ENCODE data around the gene SRPRB.

SRPRB gene

DNA sequence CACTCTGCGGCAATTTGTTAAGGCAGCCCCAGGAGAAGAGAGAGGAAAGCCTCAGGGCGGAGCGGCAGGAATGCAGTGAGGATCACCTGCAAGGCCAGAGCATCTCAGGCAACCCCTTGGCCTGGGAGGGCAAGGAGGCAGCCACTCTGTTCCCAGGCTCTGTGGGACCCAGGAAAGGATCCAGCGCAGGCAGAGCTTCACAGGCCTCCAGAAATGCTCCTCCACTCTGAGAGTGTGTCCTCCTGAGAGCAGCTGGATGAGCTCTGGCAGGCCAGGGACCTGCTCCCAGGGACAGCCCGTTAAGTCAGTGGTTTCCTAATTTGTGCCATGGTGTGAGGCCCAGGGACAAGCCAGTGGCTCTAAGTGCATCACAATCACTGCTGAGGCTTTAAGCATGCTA, 54.9 kb downstream of the SRPRB start:
- Histone ChIP-seq H3K36me3 (no peaks in the 10 kb centered on the region), H3K27me3 (no peaks in the 10 kb centered on the region), H3K9me3 (no peaks in the 10 kb centered on the region), H3K4me3 (ENCODE audit: low read depth in 1 of 2, low read length in 1 of 2) (no peak overlapping the region), H3K4me1 (ENCODE audit: control insufficient read depth in 1 of 2, insufficient read depth in 1 of 2, low read depth in 1 of 2, low read length in 1 of 2) (peaks cover 0 to 5% of the 10 kb centered on the region in 2 experiments), H3K27ac (no peak overlapping the region)
- TF ChIP-seq, protein P1, sequence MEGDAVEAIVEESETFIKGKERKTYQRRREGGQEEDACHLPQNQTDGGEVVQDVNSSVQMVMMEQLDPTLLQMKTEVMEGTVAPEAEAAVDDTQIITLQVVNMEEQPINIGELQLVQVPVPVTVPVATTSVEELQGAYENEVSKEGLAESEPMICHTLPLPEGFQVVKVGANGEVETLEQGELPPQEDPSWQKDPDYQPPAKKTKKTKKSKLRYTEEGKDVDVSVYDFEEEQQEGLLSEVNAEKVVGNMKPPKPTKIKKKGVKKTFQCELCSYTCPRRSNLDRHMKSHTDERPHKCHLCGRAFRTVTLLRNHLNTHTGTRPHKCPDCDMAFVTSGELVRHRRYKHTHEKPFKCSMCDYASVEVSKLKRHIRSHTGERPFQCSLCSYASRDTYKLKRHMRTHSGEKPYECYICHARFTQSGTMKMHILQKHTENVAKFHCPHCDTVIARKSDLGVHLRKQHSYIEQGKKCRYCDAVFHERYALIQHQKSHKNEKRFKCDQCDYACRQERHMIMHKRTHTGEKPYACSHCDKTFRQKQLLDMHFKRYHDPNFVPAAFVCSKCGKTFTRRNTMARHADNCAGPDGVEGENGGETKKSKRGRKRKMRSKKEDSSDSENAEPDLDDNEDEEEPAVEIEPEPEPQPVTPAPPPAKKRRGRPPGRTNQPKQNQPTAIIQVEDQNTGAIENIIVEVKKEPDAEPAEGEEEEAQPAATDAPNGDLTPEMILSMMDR (IDR thresholded peaks at IDR 0.05): no peak

DNA sequence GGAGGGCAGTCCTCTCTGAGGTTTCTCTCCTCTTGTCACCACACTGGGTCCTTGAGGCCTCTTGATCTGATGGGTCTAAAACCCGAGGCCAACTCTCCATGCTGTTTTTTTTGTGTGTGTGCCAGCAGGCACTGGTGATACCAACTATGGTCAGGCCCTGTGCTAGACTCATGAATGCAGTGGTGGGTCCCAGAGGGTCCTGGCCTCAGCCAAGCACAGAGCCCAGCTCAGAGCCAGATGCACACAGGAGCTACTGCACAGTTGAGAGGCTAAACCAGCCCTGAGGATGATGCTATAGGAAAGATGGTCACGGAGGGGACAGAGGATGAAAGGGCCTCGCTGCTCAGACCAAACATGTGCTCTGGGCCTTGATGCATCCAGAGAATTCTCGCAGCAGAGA, 56.5 kb downstream of the SRPRB start:
- Histone ChIP-seq H3K27me3 (no peaks in the 10 kb centered on the region), H3K4me3 (ENCODE audit: low read depth in 1 of 2, low read length in 1 of 2) (no peak overlapping the region), H3K36me3 (no peaks in the 10 kb centered on the region), H3K27ac (no peak overlapping the region), H3K9me3 (no peaks in the 10 kb centered on the region), H3K4me1 (ENCODE audit: control insufficient read depth in 1 of 2, insufficient read depth in 1 of 2, low read depth in 1 of 2, low read length in 1 of 2) (peaks cover 0 to 5% of the 10 kb centered on the region in 2 experiments)
- TF ChIP-seq, protein P1 (IDR thresholded peaks at IDR 0.05): no peak

DNA sequence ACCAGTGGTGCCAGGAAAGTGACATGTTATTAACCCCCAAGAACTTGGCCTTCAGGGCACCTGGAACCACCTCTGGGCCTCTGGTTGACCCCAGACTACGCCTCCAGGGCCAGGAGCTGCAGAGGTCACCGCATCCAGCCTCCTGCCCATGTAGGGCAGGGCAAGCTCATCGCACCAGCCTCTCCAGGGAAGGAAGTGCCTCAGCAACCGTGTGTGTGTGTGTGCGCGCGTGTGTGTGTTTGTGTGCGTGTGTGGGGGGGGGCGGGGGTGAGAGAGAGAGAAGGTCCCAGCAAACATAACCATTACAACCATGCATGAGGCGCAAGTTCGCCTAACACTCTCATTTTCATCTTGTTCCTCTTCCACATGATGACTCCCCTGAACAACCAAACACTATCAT, 58.3 kb downstream of the SRPRB start:
- Histone ChIP-seq H3K36me3 (no peaks in the 10 kb centered on the region), H3K27me3 (no peaks in the 10 kb centered on the region), H3K27ac (no peak overlapping the region), H3K4me1 (ENCODE audit: control insufficient read depth in 1 of 2, insufficient read depth in 1 of 2, low read depth in 1 of 2, low read length in 1 of 2) (no peaks in the 10 kb centered on the region), H3K4me3 (ENCODE audit: low read depth in 1 of 2, low read length in 1 of 2) (no peak overlapping the region), H3K9me3 (no peaks in the 10 kb centered on the region)
- TF ChIP-seq, protein P1 (IDR thresholded peaks at IDR 0.05): no peak

- TF ChIP-seq, protein P1 (IDR thresholded peaks at IDR 0.05): no peak
- Histone ChIP-seq H3K36me3 (no peaks in the 10 kb centered on the region), H3K27me3 (no peaks in the 10 kb centered on the region), H3K4me3 (ENCODE audit: low read depth in 1 of 2, low read length in 1 of 2) (no peak overlapping the region), H3K4me1 (ENCODE audit: control insufficient read depth in 1 of 2, insufficient read depth in 1 of 2, low read depth in 1 of 2, low read length in 1 of 2) (no peaks in the 10 kb centered on the region), H3K9me3 (no peaks in the 10 kb centered on the region), H3K27ac (no peak overlapping the region)
These were observed 59.0 kb downstream of the SRPRB start for GRCh38 chr3:133864616-133865015.

GRCh38 chr3:133865136-133865855, 59.7 kb downstream of the SRPRB start:
- no peaks in the 10 kb centered on the region for H3K9me3 ChIP-seq
- TF ChIP-seq, protein P1 (IDR thresholded peaks at IDR 0.05): no peak
- no peaks in the 10 kb centered on the region for H3K36me3 ChIP-seq
- no peak overlapping the region for H3K4me3 ChIP-seq (ENCODE audit: low read depth in 1 of 2, low read length in 1 of 2)
- H3K4me1 ChIP-seq (ENCODE audit: control insufficient read depth in 1 of 2, insufficient read depth in 1 of 2, low read depth in 1 of 2, low read length in 1 of 2): no peaks in the 10 kb centered on the region
- H3K27ac ChIP-seq: no peak overlapping the region
- H3K27me3 ChIP-seq: no peaks in the 10 kb centered on the region

Data from neutrophil (primary cell).